HG03558 (cell line): Measurements from ENCODE around the gene LIMS2.

Experiments used
- ATAC-seq: cut with Tn5 transposase; IDR thresholded peaks from one replicate; pipeline ENCODE4 v1.9.1; 2021; ENCODE audit warnings: moderate number of reproducible peaks; ENCODE audit not compliant: unreplicated experiment; ENCODE audit errors: extremely low read depth

LIMS2 gene

DNA sequence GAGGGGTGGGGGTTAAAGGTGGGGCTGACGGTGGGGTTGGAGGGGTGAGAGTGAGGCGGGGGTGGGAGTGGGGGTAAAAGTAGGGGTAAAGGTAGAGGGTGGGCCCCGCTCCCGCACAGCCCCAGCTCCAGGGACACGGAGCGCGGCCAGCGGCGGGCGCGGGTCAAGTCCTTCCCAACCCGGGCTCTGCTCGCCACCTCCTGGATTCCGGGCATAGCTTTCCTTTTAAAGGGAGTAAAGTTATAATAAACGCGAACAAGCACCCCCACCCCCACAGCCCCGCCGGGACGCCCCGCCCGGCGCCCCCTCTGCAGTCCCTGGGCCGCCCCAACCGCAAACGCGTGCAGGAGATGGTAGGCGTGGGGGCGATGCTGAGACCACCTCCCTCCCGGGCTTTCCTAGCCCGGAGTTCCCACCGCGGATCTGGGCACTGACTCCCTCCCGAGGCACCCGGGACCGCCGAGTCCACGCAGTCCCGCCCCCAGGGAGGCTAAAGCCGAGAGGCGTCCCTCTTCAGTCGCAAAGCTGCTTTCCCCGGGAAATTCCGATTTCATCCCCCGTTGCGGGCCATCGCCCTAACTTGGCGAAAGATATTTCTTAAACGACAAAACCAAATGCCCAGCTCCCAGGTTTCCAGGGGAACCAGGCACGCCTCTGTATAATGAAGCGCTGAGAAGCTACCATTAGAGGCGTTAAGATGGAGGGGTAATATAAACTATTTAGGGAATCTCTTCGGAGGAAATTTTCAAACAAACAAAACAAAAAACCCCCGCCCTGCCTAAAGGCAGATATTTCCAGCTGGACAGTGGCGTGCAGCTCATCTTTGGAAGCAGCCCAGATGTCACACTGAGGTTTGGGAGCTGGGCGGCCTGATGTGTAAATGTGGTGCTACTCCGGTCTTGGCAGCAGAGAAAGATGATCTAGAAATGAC lies at the start of gene LIMS2:
TSS of gene LIMS2 (minus strand) at position 200 of the 931 bp plus-strand sequence. CDS start 506 bp downstream, outside the sequence.
- no peak for ATAC-seq

DNA sequence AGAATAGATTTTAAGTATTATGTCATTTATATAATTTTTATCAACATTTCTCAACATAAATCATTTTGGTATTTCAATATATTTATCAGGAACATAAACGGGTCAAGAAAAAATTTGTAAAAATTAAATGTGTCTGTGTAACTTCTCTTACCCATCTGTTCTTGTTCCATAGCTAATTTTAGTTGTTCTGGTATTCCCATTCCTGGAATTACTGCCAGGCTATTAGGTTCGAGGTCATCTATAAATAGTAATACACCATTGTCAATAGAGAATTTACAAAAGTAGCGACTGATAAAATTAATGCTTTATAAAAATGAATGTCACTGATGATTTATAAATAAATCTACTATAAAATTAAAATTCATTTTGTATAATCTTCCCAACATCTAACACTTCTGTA lies 47.5 kb upstream of the LIMS2 start:
- no peak for ATAC-seq

DNA sequence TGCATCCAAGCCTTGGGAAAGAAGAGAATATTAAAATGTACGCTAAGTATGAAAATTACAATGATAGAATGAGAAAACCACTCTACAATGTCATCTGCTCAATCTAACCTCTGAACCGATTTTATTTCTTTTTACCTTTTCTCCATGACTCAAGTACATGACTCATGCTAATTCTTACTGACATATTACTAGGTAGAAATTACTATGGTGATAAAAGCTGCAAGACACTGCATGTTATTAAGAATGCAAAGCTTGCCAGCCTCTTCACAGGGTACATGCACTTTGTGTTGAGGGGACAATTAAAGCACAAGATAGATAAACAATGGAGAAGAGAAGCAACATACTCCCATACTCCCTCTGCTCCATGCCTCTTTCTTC lies 46.6 kb upstream of the LIMS2 start:
- no peak for ATAC-seq

- ATAC-seq = no peak
Measured at GRCh38 chr2:127721311-127721977, 46.1 kb upstream of the LIMS2 start.

- ATAC-seq = no peak
Measured at GRCh38 chr2:127719301-127720218, 44.2 kb upstream of the LIMS2 start.

DNA sequence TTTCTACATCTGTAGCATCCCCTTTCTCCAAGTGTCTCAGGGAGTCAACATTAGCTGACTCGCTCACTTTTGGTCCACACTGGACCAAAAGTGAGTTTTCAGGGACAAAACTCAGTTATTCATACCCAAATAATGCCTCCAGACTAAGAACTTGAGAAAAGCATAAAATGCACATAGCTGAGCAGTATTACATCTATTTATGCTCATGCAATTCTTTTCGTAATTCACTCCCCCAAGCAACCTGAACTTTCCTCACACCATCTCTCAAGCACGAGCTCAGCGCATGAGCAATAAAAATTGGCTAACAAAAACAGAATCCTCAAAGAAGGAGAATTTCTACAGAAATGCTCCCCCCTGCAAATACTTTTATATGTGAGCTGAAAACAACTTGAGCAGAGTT lies 42.9 kb upstream of the LIMS2 start:
- ATAC-seq = no peak

DNA sequence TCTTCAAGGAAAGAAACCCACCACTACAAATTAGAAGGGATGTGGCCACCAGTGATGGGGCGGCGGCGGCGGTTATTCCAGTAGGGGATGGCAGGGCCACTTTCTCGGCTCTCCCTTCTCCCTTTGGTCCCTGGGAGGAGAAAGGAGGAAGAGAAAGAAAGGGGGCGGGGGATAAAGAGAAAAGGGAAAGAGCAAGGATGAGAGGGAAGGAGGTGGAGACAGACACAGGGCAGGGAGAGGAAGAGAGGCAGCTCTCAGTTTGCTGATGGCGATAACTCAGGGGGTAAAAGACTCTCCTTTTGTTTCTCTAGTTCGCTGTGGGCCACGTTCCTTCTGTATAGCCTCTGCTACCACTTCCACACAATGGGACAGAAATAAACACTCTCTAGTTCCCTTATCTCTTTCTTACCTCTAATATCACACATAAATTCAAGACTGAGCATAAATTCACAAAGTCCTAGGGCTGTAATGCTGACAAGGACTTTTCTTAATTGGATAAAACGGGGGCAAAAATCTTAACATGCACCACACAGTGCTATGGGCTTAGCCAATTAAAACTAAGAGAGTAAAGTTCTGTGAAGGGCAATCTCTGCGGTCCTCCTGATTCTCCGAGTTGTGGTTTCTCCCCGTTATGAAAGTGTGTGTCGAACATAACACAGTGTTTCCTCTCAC lies 40.6 kb upstream of the LIMS2 start:
- no peak for ATAC-seq

GRCh38 chr2:127713562-127713961 lies 38.2 kb upstream of the LIMS2 start:
- ATAC-seq = no peak

- no peak for ATAC-seq
Measured at GRCh38 chr2:127712999-127713398, 37.7 kb upstream of the LIMS2 start.

GRCh38 chr2:127709336-127709735 lies 34.0 kb upstream of the LIMS2 start:
- ATAC-seq = no peak

DNA sequence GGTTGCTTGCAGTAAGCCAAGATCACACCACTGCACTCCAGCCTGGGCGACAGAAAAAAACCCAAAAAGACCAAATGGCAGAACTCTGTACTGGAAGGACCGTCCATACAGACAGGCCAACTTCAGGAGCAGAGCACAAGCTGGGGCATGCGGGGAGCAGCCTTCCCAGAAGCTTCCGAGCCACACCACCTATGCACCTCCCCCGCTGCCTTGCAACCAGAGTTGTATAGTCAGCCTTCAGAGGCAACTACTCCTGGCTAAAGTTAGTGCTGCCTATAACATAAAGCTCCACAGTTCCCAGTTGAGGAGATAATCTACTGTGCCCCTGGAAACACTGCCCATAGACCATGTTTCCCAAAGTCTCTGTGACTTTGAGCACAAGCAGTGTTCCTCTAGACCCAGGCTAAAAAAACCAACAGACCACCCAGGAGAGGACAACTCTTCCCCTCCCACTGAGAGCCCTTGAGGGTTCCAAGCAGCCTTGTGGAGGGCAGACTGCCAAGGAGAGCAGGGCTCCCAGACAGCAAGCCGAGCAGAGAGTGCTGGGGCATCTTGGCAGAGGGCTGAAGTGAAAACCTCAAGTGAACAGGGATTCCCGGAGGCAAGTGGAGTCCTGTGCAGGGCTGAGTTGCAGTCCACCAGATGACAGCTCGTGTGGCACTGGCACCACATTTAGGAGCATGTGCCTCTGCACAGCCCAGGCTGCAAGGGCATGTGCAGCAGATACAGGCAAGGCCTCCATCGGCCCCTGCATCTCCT lies 32.7 kb upstream of the LIMS2 start:
- no peak for ATAC-seq

DNA sequence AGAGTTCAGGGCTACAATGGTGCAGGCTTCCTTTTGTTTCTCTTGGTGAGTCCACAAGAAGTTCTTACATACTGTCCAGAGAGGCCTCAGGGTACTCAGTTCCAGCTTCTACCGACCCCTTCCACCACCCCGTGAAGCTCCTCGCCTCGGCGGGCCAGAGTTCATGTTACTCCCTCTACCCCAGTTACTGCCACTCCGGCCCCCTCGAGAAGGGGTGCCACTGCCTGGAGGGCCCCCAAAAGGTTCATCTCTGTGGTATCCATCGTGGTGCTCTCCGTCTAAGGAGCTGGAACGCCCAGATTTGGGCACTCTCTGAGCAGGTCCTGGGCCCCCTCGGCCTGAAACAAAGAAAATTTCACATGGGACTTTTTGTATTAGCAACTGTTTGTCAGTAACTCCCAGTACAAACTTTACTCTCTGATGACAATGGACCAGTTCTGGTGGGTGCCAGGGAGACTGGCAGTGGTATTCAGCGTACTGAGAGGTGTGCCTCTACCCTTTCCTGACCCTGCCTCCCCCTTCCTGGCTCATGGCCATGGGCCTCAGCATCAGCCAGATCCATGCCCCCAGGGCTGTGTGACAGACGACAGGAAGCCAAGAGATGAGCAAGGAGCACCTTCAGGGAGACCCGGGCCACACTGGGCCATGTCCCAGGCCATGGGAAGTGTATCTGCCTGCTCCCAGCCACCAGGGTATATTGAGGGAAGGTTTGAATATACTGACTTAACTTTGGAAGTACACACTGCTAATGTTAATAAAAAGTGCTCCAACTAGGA lies 31.1 kb upstream of the LIMS2 start:
- ATAC-seq = no peak

GRCh38 chr2:127705391-127706065 lies 30.2 kb upstream of the LIMS2 start:
- no peak for ATAC-seq

- no peak for ATAC-seq
Measured at GRCh38 chr2:127704641-127705390, 29.5 kb upstream of the LIMS2 start.

DNA sequence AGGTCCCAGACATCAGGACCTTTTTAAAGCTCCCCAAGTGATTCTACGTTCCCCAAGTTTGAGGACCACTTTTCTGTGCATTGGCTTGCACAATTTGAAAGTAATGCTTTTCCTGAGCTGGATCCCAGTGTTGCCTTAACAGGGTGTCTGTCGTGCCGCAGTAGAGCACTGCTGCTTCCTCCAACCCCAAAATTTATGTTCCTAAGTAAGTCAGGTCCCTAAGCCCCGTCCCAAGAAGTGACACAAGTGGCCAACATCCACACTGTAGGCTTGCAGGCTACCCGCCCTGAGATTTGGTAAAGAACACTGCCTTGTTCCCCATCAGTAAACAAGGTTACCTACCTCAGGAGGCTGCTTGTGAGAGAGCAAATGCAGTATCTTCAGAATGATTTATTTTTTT lies 28.0 kb upstream of the LIMS2 start:
- ATAC-seq = no peak

DNA sequence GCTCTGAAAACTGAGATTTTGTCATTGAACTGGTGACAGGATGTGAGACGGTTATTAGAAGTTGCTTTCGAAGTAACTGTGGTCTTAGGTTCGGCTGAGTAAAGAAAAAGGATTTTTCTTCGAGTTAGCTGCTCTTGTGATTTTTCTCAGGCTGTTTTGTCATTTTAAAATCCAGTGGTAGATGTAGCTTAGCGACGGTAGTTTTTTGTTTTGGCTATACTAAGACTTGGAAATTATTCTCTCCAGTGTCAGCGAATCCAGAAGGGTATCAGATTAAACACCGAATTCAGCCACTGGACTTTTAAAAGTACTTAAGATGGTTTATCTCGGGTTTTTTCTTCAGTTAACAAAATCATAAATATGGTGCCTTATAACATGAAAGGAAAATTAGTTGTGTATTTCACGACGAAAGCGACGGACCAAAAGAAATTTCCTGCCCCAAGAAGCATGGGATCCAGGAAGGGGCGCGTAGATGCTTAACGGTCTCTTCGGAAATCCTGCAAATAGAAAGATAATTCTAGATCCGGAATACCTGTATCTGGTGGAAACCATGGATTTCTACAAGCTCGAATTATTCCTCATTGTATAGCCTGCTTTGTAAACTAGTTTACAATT lies 27.2 kb upstream of the LIMS2 start:
- no peak for ATAC-seq
